Measurements from ENCODE around the gene METTL2A. TPM values are rescaled to one million over a fixed set of nuclear protein-coding genes. Genes with fewer than 3 reads are reported as not detected.
A peak's percentile ranks its signal among the peaks of the same experiment; 100 is the strongest.
"Not testable (repeated sequence)": the region's sequence is repeated elsewhere in the genome, so short reads cannot be mapped to it uniquely, and the experiment has no call there.

METTL2A gene
- total RNA-seq, 1 donor from 2014 or later = 15.6 TPM

- TF ChIP-seq CTCF (conservative IDR thresholded peaks at IDR 0.05; ENCODE audit: low read depth, low read length) = no peak
- no peak for DNase-seq (ENCODE audit: low read depth)
- no peak overlapping the region for H3K4me3 ChIP-seq (ENCODE audit: low read depth, low read length)
Observed at GRCh38 chr17:62405451-62405850, 18.2 kb upstream of the METTL2A start.

GRCh38 chr17:62413090-62413489, 10.6 kb upstream of the METTL2A start:
- H3K4me3 ChIP-seq (ENCODE audit: low read depth, low read length); DNase-seq (ENCODE audit: low read depth): not testable (repeated sequence)

GRCh38 chr17:62426214-62426613, 2.5 kb downstream of the METTL2A start:
- not testable (repeated sequence) for H3K4me3 ChIP-seq (ENCODE audit: low read depth, low read length); DNase-seq (ENCODE audit: low read depth)

GRCh38 chr17:62435251-62435650, 11.6 kb downstream of the METTL2A start:
- H3K4me3 ChIP-seq (ENCODE audit: low read depth, low read length); DNase-seq (ENCODE audit: low read depth): not testable (repeated sequence)

GRCh38 chr17:62441181-62441580, 17.5 kb downstream of the METTL2A start:
- not testable (repeated sequence) for DNase-seq (ENCODE audit: low read depth); H3K4me3 ChIP-seq (ENCODE audit: low read depth, low read length)

GRCh38 chr17:62444063-62444462, 20.4 kb downstream of the METTL2A start:
- TF ChIP-seq CTCF (conservative IDR thresholded peaks at IDR 0.05; ENCODE audit: low read depth, low read length) = no peak
- H3K4me3 ChIP-seq (ENCODE audit: low read depth, low read length) = no peak overlapping the region
- DNase-seq (ENCODE audit: low read depth) = no peak

GRCh38 chr17:62445791-62446190, 22.1 kb downstream of the METTL2A start:
- DNase-seq (ENCODE audit: low read depth); H3K4me3 ChIP-seq (ENCODE audit: low read depth, low read length): not testable (repeated sequence)

- H3K4me3 ChIP-seq (ENCODE audit: low read depth, low read length); DNase-seq (ENCODE audit: low read depth): not testable (repeated sequence)
Observed at GRCh38 chr17:62452195-62452594, 28.5 kb downstream of the METTL2A start.

GRCh38 chr17:62453041-62453440, 29.3 kb downstream of the METTL2A start:
- H3K4me3 ChIP-seq (ENCODE audit: low read depth, low read length); DNase-seq (ENCODE audit: low read depth): not testable (repeated sequence)

GRCh38 chr17:62453656-62454055, 30.0 kb downstream of the METTL2A start:
- H3K4me3 ChIP-seq (ENCODE audit: low read depth, low read length); DNase-seq (ENCODE audit: low read depth): not testable (repeated sequence)

- H3K4me3 ChIP-seq (ENCODE audit: low read depth, low read length); DNase-seq (ENCODE audit: low read depth): not testable (repeated sequence)
Observed at GRCh38 chr17:62454111-62454510, 30.4 kb downstream of the METTL2A start.

GRCh38 chr17:62456016-62456415, 32.3 kb downstream of the METTL2A start:
- no peak for DNase-seq (ENCODE audit: low read depth)
- no peak for TF ChIP-seq CTCF (conservative IDR thresholded peaks at IDR 0.05; ENCODE audit: low read depth, low read length)

GRCh38 chr17:62458483-62458882, 34.8 kb downstream of the METTL2A start:
- not testable (repeated sequence) for DNase-seq (ENCODE audit: low read depth); H3K4me3 ChIP-seq (ENCODE audit: low read depth, low read length)

More at GRCh38 chr17:62456016-62456415, 32.3 kb downstream of the METTL2A start:
- H3K4me3 ChIP-seq (ENCODE audit: low read depth, low read length) = no peak overlapping the region

- not testable (repeated sequence) for DNase-seq (ENCODE audit: low read depth); H3K4me3 ChIP-seq (ENCODE audit: low read depth, low read length)
Observed at GRCh38 chr17:62464422-62464821, 40.7 kb downstream of the METTL2A start.

GRCh38 chr17:62465271-62465670, 41.6 kb downstream of the METTL2A start:
- not testable (repeated sequence) for H3K4me3 ChIP-seq (ENCODE audit: low read depth, low read length); DNase-seq (ENCODE audit: low read depth)

- DNase-seq (ENCODE audit: low read depth) = peak; percentile 26
Observed at GRCh38 chr17:62470666-62471379, 47.1 kb downstream of the METTL2A start.

More at GRCh38 chr17:62470666-62471379, 47.1 kb downstream of the METTL2A start:
- not testable (repeated sequence) for H3K4me3 ChIP-seq (ENCODE audit: low read depth, low read length)
